Measurements from ENCODE around the gene BABAM2.
"Not testable (repeated sequence)": the region's sequence is repeated elsewhere in the genome, so short reads cannot be mapped to it uniquely, and the experiment has no call there.

Gene BABAM2

GRCh38 chr2:28074137-28074536, 183.6 kb downstream of the BABAM2 start:
- DNase-seq (ENCODE audit: low read depth), result no peak

- no peak for DNase-seq (ENCODE audit: low read depth)
These were observed 190.4 kb downstream of the BABAM2 start for GRCh38 chr2:28080911-28081310.

DNA sequence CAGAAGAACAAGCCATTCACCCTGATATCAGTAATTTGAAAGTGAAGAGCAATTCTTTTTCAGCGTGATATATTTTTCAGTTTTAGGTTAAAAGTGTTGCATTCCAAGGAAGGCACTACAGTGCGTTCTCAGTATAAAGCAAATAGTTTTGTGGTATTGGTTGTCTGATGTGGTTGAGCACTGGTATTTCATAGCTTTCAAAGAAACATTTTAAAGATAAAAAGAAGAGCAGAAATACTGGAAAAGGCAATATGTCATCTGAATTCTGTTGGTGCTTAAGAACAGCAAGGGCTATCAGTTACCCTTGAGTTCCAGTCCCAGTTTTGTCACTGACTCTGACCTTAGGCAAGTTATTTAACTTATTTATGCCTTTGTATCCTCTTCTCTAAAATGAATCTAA, 191.6 kb downstream of the BABAM2 start:
- DNase-seq (ENCODE audit: low read depth), result no peak

DNA sequence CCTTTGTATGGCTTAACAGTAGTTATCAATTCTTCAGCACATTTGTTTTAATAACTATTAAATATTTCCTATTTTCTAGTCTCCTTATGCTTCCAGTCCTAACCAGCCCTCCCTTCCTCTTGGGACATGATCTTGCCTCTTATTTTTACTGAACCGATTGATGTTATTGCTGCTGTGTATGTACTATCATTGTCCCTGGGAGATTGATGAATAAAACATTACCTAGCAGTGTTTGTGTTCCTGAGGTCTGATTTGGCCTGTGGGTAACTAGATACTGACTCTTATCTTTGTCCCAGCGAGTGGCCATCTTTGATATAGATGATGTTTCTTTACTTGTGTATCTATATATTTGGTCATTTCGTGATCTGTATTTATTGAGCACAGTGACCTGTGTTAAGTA, 192.9 kb downstream of the BABAM2 start:
- DNase-seq (ENCODE audit: low read depth), result no peak

DNA sequence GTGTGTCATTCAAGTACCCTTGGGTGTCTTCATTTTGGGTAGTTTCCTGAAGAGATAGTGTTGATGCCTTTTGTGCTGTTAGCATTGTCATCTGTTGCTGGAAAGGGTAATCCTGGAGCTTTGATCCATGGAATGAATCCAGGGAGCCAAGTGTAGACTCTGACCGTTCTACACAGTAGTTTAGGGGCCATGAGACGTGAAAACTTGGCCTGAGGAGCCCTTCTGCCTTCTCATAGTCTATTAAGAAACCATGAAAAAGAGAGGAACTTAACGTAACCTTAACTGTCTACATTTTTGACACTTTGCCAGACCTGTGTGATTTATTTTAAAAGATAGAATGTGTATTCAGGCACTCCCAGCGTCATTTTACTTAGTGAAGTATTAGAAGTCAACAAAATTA, 194.0 kb downstream of the BABAM2 start:
- DNase-seq (ENCODE audit: low read depth), result no peak

GRCh38 chr2:28085201-28085600, 194.7 kb downstream of the BABAM2 start:
- DNase-seq (ENCODE audit: low read depth), result no peak

GRCh38 chr2:28086611-28087010, 196.1 kb downstream of the BABAM2 start:
- no peak for DNase-seq (ENCODE audit: low read depth)

- no peak for DNase-seq (ENCODE audit: low read depth)
These were observed 198.4 kb downstream of the BABAM2 start for GRCh38 chr2:28088970-28089369.

DNA sequence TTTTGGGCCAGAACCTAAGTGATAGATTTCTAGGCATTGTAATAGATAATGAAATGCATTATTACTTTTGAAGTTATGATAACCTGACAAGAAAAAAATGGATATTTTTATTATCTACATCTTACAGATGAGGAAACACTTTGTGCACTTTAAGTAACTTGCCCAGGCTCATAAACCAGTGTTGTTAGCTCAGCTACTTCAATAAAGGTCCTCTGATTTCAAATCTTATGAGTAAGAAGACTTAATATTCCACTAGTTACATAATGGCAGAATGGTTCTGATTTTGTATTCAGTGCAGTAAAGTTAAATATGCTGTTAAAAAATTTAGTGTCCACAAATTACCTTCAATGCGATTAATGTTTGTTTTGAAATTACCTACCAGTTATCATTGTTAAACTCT, 199.0 kb downstream of the BABAM2 start:
- DNase-seq (ENCODE audit: low read depth), result no peak

DNA sequence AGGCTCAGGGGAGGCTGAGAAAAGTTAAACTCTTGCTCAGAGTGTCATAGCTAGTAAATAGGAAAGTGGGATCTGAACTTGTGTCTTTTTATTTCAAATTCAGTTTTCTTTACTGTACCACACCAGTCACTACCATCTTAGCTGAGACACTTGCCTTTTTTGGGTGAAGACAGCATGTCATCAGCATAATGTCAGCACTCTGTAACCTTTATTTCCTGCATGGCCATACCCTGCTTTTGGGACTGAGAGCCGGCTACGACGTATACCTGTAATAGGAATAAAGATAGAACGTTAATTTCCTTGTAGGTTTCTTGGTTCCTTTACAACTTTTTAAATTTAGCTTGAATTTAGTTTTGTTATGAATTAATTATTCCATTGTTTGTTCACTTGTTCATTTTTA, 202.8 kb downstream of the BABAM2 start:
- no peak for DNase-seq (ENCODE audit: low read depth)

GRCh38 chr2:28093768-28094167, 203.2 kb downstream of the BABAM2 start:
- no peak for DNase-seq (ENCODE audit: low read depth)

GRCh38 chr2:28094739-28095138, 204.2 kb downstream of the BABAM2 start:
- no peak for DNase-seq (ENCODE audit: low read depth)

DNA sequence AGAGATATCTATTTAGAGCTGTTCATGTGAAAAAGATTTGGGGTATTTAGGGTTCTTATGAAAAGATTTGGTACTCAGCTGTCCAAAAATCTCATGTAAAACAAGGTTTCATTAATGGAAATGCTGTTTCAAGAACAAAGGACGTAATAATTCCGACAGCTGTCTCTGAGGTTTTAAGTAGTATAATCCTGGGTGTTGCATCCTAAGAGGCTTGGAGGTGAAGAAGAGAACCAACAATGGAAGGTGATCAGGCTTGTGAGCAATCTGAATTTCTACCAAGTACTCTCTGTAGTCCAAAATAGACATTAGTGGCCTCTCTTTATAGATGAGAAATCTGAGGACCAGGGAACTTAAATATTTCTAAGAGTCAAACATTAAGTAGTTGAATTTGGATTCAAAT, 205.1 kb downstream of the BABAM2 start:
- no peak for DNase-seq (ENCODE audit: low read depth)

GRCh38 chr2:28096421-28096820, 205.9 kb downstream of the BABAM2 start:
- DNase-seq (ENCODE audit: low read depth), result no peak

- no peak for DNase-seq (ENCODE audit: low read depth)
These were observed 208.1 kb downstream of the BABAM2 start for GRCh38 chr2:28098501-28099225.

DNA sequence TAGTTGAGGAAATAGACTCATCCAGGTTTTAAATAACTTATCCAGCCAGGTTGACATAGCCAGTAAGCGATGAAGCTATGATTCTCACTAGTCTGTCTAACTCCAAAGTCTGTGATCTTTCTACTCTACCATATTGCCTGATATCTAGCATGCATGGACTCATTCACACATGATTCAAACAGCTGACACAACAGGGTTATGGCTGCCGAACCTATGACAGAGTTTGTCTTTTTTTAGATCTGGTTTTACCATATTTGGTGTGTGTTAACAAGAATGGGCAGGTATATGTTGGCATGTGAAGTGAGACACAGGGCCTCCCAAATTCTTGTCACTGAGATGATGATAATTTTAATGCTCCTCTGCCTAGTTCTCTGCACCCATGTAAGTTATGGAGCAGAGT, 210.6 kb downstream of the BABAM2 start:
- DNase-seq (ENCODE audit: low read depth), result no peak

DNA sequence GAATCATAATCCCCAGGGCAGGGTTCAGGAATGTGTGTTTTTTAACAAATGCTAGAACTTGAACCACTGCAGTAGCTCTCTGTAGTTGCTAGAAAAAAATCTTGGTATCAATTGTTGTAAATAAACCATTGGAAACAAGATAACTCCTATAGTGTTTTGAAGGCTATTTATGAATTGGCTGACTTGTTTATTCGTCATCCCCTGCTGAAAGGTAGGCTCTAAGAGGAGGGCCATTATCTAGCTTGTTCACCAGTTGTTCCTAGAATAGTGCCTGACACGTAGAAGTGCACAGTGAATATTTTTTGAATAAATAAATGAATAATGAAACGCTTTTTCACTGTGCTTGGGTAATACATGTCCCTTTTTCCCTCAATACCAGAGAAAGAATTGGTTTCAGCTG, 211.4 kb downstream of the BABAM2 start:
- no peak for DNase-seq (ENCODE audit: low read depth)

DNA sequence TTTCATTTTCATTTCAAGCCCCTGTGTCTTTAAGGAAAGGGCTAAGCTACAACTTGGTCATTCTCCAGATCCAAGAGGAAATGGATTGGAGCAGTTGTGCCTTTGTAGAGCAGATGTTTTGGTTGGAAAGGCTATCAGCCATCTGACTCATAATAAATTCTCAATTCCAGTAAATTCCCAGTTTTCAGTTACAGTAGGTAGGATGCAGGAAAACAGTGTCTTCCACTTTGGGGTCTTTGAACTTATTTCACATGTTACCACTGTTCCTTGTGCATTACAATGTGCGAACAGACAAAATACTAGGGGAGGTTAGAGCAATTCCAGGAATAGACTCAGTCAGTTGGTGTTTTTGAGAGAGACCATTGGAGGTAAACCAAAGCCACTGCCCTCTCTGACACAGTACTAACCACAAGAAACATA, 211.9 kb downstream of the BABAM2 start:
- DNase-seq (ENCODE audit: low read depth), result no peak

GRCh38 chr2:28103611-28104010, 213.1 kb downstream of the BABAM2 start:
- no peak for DNase-seq (ENCODE audit: low read depth)

DNA sequence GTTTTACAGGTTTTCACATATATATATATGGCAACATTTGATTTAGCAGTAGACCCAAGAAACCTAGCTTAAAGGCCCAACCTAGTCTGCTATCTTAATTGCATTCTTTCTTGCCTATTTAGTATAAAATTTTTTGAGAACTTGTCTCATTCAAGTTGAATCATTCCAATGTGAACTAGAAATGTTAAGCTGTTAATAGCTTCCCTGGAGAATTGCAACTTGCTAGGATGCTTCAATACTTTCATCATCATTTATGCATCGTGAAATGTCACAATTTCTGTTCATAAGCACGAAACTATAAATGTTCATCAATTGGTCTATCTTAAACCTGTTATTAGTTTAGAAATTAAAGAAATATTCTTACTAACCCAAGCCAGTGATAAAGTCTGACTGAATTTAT, 217.6 kb downstream of the BABAM2 start:
- no peak for DNase-seq (ENCODE audit: low read depth)

DNA sequence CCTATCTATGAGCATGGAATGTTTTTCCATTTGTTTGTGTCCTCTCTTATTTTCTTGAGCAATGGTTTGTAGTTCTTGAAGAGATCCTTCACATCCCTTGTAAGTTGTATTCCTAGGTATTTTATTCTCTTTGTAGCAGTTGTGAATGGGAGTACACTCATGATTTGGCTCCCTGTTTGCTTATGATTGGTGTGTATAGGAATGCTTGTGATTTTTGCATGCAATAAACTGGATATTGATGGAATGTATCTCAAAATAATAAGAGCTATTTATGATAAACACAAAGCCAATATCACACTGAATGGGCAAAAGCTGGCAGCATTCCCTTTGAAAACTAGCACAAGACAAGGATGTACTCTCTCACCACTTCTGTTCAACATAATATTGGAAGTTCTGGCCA, 223.2 kb downstream of the BABAM2 start:
- DNase-seq (ENCODE audit: low read depth), result not testable (repeated sequence)

- DNase-seq (ENCODE audit: low read depth), result no peak
These were observed 226.6 kb downstream of the BABAM2 start for GRCh38 chr2:28117104-28117596.

GRCh38 chr2:28119631-28120030, 229.1 kb downstream of the BABAM2 start:
- DNase-seq (ENCODE audit: low read depth), result no peak

- DNase-seq (ENCODE audit: low read depth), result no peak
These were observed 237.9 kb downstream of the BABAM2 start for GRCh38 chr2:28128281-28128950.

Measured in stimulated activated CD8-positive, alpha-beta memory T cell treated with anti-CD3 and anti-CD28 coated beads, Interleukin-12 subunit alpha, Interleukin-12 subunit beta, amount 100 ng/mL, for 4 hours (primary cell).